ENCODE results near the gene PTPRM.

The PTPRM gene

DNA sequence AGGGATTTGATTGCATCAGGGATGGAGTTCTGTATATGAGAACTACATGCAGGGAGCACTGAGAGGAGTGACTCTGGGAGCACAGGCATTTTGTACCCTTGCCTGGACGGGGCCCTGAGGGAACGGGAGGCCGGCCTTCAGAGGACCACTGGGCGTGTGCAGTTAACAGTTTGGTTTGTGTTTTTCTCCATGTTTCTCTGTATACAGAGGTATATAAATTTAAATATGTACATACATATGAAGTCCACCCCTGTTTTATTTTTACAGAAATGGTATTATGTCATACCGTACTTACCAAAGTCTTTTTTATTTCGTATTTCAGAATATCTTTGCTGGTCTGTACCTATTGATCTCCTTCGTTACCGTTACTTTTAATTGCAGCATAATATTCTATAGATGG is 111.3 kb downstream of the PTPRM start:
- ATAC-seq, result no peak
- TF ChIP-seq ZNF8 (CRISPR knock-in tag; IDR thresholded peaks at IDR 0.05) (no peak), ISL1 (CRISPR knock-in tag; IDR thresholded peaks at IDR 0.05) (no peak), PPARA (CRISPR knock-in tag; IDR thresholded peaks at IDR 0.05; ENCODE audit: borderline replicate concordance) (no peak), TCF4 (CRISPR knock-in tag; IDR thresholded peaks at IDR 0.05; ENCODE audit: borderline replicate concordance) (no peak), ZFP3 (CRISPR knock-in tag; IDR thresholded peaks at IDR 0.05) (no peak), CSDC2 (CRISPR knock-in tag; IDR thresholded peaks at IDR 0.05) (no peak), ARNTL (CRISPR knock-in tag; IDR thresholded peaks at IDR 0.05; ENCODE audit: borderline replicate concordance, low read depth) (no peak), TOX (CRISPR knock-in tag; IDR thresholded peaks at IDR 0.05; ENCODE audit: borderline replicate concordance) (no peak), ZFP30 (CRISPR knock-in tag; IDR thresholded peaks at IDR 0.05) (no peak), RARB (CRISPR knock-in tag; IDR thresholded peaks at IDR 0.05) (no peak), SNAI2 (CRISPR knock-in tag; IDR thresholded peaks at IDR 0.05) (no peak)
- TF ChIP-seq, protein P1, sequence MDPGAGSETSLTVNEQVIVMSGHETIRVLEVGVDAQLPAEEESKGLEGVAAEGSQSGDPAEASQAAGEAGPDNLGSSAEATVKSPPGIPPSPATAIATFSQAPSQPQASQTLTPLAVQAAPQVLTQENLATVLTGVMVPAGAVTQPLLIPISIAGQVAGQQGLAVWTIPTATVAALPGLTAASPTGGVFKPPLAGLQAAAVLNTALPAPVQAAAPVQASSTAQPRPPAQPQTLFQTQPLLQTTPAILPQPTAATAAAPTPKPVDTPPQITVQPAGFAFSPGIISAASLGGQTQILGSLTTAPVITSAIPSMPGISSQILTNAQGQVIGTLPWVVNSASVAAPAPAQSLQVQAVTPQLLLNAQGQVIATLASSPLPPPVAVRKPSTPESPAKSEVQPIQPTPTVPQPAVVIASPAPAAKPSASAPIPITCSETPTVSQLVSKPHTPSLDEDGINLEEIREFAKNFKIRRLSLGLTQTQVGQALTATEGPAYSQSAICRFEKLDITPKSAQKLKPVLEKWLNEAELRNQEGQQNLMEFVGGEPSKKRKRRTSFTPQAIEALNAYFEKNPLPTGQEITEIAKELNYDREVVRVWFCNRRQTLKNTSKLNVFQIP (CRISPR knock-in tag; IDR thresholded peaks at IDR 0.05; ENCODE audit: borderline replicate concordance, low read depth), result no peak
- TF ChIP-seq, protein P2, sequence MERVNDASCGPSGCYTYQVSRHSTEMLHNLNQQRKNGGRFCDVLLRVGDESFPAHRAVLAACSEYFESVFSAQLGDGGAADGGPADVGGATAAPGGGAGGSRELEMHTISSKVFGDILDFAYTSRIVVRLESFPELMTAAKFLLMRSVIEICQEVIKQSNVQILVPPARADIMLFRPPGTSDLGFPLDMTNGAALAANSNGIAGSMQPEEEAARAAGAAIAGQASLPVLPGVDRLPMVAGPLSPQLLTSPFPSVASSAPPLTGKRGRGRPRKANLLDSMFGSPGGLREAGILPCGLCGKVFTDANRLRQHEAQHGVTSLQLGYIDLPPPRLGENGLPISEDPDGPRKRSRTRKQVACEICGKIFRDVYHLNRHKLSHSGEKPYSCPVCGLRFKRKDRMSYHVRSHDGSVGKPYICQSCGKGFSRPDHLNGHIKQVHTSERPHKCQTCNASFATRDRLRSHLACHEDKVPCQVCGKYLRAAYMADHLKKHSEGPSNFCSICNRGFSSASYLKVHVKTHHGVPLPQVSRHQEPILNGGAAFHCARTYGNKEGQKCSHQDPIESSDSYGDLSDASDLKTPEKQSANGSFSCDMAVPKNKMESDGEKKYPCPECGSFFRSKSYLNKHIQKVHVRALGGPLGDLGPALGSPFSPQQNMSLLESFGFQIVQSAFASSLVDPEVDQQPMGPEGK (CRISPR knock-in tag; IDR thresholded peaks at IDR 0.05; ENCODE audit: borderline replicate concordance), result no peak
- TF ChIP-seq, protein P3, sequence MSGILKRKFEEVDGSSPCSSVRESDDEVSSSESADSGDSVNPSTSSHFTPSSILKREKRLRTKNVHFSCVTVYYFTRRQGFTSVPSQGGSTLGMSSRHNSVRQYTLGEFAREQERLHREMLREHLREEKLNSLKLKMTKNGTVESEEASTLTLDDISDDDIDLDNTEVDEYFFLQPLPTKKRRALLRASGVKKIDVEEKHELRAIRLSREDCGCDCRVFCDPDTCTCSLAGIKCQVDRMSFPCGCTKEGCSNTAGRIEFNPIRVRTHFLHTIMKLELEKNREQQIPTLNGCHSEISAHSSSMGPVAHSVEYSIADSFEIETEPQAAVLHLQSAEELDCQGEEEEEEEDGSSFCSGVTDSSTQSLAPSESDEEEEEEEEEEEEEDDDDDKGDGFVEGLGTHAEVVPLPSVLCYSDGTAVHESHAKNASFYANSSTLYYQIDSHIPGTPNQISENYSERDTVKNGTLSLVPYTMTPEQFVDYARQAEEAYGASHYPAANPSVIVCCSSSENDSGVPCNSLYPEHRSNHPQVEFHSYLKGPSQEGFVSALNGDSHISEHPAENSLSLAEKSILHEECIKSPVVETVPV (CRISPR knock-in tag; IDR thresholded peaks at IDR 0.05), result no peak
- TF ChIP-seq, protein P4, sequence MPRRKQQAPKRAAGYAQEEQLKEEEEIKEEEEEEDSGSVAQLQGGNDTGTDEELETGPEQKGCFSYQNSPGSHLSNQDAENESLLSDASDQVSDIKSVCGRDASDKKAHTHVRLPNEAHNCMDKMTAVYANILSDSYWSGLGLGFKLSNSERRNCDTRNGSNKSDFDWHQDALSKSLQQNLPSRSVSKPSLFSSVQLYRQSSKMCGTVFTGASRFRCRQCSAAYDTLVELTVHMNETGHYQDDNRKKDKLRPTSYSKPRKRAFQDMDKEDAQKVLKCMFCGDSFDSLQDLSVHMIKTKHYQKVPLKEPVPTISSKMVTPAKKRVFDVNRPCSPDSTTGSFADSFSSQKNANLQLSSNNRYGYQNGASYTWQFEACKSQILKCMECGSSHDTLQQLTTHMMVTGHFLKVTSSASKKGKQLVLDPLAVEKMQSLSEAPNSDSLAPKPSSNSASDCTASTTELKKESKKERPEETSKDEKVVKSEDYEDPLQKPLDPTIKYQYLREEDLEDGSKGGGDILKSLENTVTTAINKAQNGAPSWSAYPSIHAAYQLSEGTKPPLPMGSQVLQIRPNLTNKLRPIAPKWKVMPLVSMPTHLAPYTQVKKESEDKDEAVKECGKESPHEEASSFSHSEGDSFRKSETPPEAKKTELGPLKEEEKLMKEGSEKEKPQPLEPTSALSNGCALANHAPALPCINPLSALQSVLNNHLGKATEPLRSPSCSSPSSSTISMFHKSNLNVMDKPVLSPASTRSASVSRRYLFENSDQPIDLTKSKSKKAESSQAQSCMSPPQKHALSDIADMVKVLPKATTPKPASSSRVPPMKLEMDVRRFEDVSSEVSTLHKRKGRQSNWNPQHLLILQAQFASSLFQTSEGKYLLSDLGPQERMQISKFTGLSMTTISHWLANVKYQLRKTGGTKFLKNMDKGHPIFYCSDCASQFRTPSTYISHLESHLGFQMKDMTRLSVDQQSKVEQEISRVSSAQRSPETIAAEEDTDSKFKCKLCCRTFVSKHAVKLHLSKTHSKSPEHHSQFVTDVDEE (CRISPR knock-in tag; IDR thresholded peaks at IDR 0.05), result no peak

DNA sequence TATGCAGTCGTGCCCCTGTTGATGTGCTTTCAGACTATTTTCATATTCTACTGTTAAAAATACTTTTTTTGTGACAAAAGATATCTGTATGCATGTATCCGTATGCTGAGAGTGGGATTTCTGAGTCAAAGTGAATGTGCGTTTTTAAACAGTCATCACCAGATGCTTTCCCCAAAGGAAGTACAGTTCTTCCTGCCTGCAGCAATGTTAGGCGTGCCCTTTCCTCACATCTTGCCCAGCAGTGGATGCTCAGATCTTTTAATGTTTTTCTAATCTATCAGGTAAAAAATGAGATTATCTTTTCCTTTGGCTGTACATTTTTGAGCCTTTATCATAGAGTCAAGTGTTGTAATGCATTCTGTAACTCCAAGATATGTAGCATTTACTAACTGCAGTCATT is 111.7 kb downstream of the PTPRM start:
- no peak for ATAC-seq
- TF ChIP-seq ZFP30 (CRISPR knock-in tag; IDR thresholded peaks at IDR 0.05) (no peak), ZNF565 (CRISPR knock-in tag; conservative IDR thresholded peaks at IDR 0.05; ENCODE audit: low read depth) (no peak), TOX (CRISPR knock-in tag; IDR thresholded peaks at IDR 0.05; ENCODE audit: borderline replicate concordance) (no peak), ZC3H10 (CRISPR knock-in tag; IDR thresholded peaks at IDR 0.05) (no peak), SNAI2 (CRISPR knock-in tag; IDR thresholded peaks at IDR 0.05) (no peak), GLIS3 (CRISPR knock-in tag; IDR thresholded peaks at IDR 0.05) (no peak), PPARA (CRISPR knock-in tag; IDR thresholded peaks at IDR 0.05; ENCODE audit: borderline replicate concordance) (no peak), ISL1 (CRISPR knock-in tag; IDR thresholded peaks at IDR 0.05) (no peak), ZFP3 (CRISPR knock-in tag; IDR thresholded peaks at IDR 0.05) (no peak), BACH2 (CRISPR knock-in tag; IDR thresholded peaks at IDR 0.05; ENCODE audit: borderline replicate concordance) (no peak), CSDC2 (CRISPR knock-in tag; IDR thresholded peaks at IDR 0.05) (no peak), ARNTL (CRISPR knock-in tag; IDR thresholded peaks at IDR 0.05; ENCODE audit: borderline replicate concordance, low read depth) (no peak), TCF4 (CRISPR knock-in tag; IDR thresholded peaks at IDR 0.05; ENCODE audit: borderline replicate concordance) (no peak), RARB (CRISPR knock-in tag; IDR thresholded peaks at IDR 0.05) (no peak), ESRRG (CRISPR knock-in tag; IDR thresholded peaks at IDR 0.05) (no peak), ZNF70 (CRISPR knock-in tag; IDR thresholded peaks at IDR 0.05) (no peak)
- TF ChIP-seq, protein P3 (CRISPR knock-in tag; IDR thresholded peaks at IDR 0.05), result no peak
- TF ChIP-seq, protein P1 (CRISPR knock-in tag; IDR thresholded peaks at IDR 0.05; ENCODE audit: borderline replicate concordance, low read depth), result no peak
- TF ChIP-seq, protein P4 (CRISPR knock-in tag; IDR thresholded peaks at IDR 0.05), result no peak
- TF ChIP-seq, protein P2 (CRISPR knock-in tag; IDR thresholded peaks at IDR 0.05; ENCODE audit: borderline replicate concordance), result no peak

Measured in SK-N-SH treated with all-trans-retinoic acid at 6 μM for 48 hours (cell line).